Keratinocyte (primary cell): ENCODE results near the gene HSD17B13.

Experiments used
- CTCF ChIP-seq, 3 experiments: IDR thresholded peaks in 1 of 3; conservative IDR thresholded peaks in 1 of 3; optimal IDR thresholded peaks in 1 of 3; 2 replicates in 2 of 3; 3 replicates in 1 of 3; pipeline versions ENCODE3 to v1.5.1; 2011; ENCODE audit warnings: low read length in 3 of 3, mild to moderate bottlenecking in 3 of 3, moderate library complexity in 2 of 3, control low read depth in 1 of 3, inconsistent platforms in 1 of 3; ENCODE audit not compliant: insufficient read depth in 2 of 3; ENCODE audit errors: extremely low read depth in 1 of 3
- EZH2 ChIP-seq: IDR thresholded peaks from one replicate; pipeline ENCODE4 v1.6.1; 2012; ENCODE audit warnings: inconsistent platforms, mild to moderate bottlenecking, low read length, moderate library complexity

GRCh38 chr4:87354168-87355102, 31.8 kb upstream of the HSD17B13 start:
- TF ChIP-seq CTCF (optimal IDR thresholded peaks at IDR 0.05 in 1 of 3, IDR thresholded peaks at IDR 0.05 in 1 of 3, conservative IDR thresholded peaks at IDR 0.05 in 1 of 3; ENCODE audit: extremely low read depth in 1 of 3, insufficient read depth in 2 of 3, low read length in 3 of 3) (no peak), EZH2 (no peak)
